Measurements from ENCODE around the gene CD177. TPM values are rescaled to one million over a fixed set of nuclear protein-coding genes. Genes with fewer than 3 reads are reported as not detected.

CD177 gene
- total and polyA plus RNA-seq, 9 of the 15 experiments (the other 6 are each of a cell fraction or from before 2014, with no cell fraction given) = not detected

- POLR2A ChIA-PET = no interaction called here
- no peaks in the 10 kb centered on the region for H3K9me1 ChIP-seq (ENCODE audit: control insufficient read depth, insufficient read depth, low read length)
- peaks cover 0 to 19% of the 10 kb centered on the region in 2 experiments; a peak in 3 of 5 replicates for H3K27me3 ChIP-seq (ENCODE audit: control insufficient read depth in 2 of 2, insufficient read depth in 2 of 2, low read length in 2 of 2)
- no peak overlapping the region for H3K4me2 ChIP-seq (ENCODE audit: insufficient read depth, low read length)
- no peaks in the 10 kb centered on the region for H3K36me3 ChIP-seq (ENCODE audit: control insufficient read depth, insufficient read depth, low read length)
- in situ Hi-C loops (cut with MboI) = no loop called here
- no TSS peak for BruUV-seq (replicated peaks)
- ATAC-seq = no peak
- no peak overlapping the region for H3K27ac ChIP-seq (ENCODE audit: extremely low read depth, low read depth, low read length)
- FAIRE-seq = no peak
- no peaks in the 10 kb centered on the region for H3K79me2 ChIP-seq (ENCODE audit: control insufficient read depth, insufficient read depth, low read length)
- no peak overlapping the region for H2AFZ ChIP-seq (ENCODE audit: low read depth, low read length)
- CTCF ChIA-PET (ENCODE audit: low intra/inter-chr PET ratio) = no interaction called here
- no peak overlapping the region for H3K4me3 ChIP-seq
- H3K4me1 ChIP-seq (replicated peaks in 1 of 2; ENCODE audit: control insufficient read depth in 2 of 2, insufficient read depth in 2 of 2, low read length in 2 of 2) = no peaks in the 10 kb centered on the region; a peak in 2 of 5 replicates
- intact Hi-C loops (cut with micrococcal nuclease) = no loop called here
- H3K9me3 ChIP-seq (replicated peaks; ENCODE audit: control insufficient read depth, insufficient read depth, low read depth, low read length) = no peaks in the 10 kb centered on the region
- H3K9ac ChIP-seq (ENCODE audit: insufficient read depth in 1 of 2, low read depth in 2 of 2, low read length in 2 of 2) = no peak overlapping the region
- 0% methylated on average over 7 of the region's 7 CpGs for WGBS (ENCODE audit: insufficient coverage, low coverage, missing lambda C conversion rate)
- no peak for DNase-seq (ENCODE audit: extremely low read depth in 1 of 4, low spot score in 3 of 4)
- no peaks in the 10 kb centered on the region; the same call in 1 of the 2 replicates for H4K20me1 ChIP-seq (replicated peaks; ENCODE audit: control insufficient read depth, insufficient read depth, low read length)
- no peak for TF ChIP-seq YY1 (IDR thresholded peaks at IDR 0.05; ENCODE audit: borderline replicate concordance in 1 of 3, control insufficient read depth in 1 of 3, extremely low read depth in 1 of 3, insufficient read depth in 3 of 3, insufficient read length in 1 of 3, insufficient replicate concordance in 2 of 3, low read depth in 1 of 3, low read length in 2 of 3)
- no peak for TF ChIP-seq PHF20 (IDR thresholded peaks at IDR 0.05; ENCODE audit: partially characterized antibody)
- TF ChIP-seq POLR2G (IDR thresholded peaks at IDR 0.05; ENCODE audit: low read depth, low read length) = no peak
- TF ChIP-seq ZNF592 (IDR thresholded peaks at IDR 0.05) = no peak
- no peak for TF ChIP-seq ZNF830 (CRISPR knock-in tag; IDR thresholded peaks at IDR 0.05)
- TF ChIP-seq PBX2 (CRISPR knock-in tag; IDR thresholded peaks at IDR 0.05; ENCODE audit: low read depth) = no peak
- TF ChIP-seq PBX2 (tag; conservative IDR thresholded peaks at IDR 0.05; ENCODE audit: low read depth) = no peak
- TF ChIP-seq ZNF165 (CRISPR knock-in tag; IDR thresholded peaks at IDR 0.05; ENCODE audit: borderline replicate concordance) = no peak
- TF ChIP-seq CREB1 (IDR thresholded peaks at IDR 0.05) = no peak
- TF ChIP-seq CREB1 (CRISPR knock-in tag; IDR thresholded peaks at IDR 0.05) = no peak
- no peak for TF ChIP-seq ZNF780A (CRISPR knock-in tag; IDR thresholded peaks at IDR 0.05)
- no peak for TF ChIP-seq ZBTB8A (IDR thresholded peaks at IDR 0.05; ENCODE audit: partially characterized antibody)
- TF ChIP-seq TEAD4 (IDR thresholded peaks at IDR 0.05; ENCODE audit: low read length) = no peak
- TF ChIP-seq TEAD4 (CRISPR knock-in tag; IDR thresholded peaks at IDR 0.05; ENCODE audit: borderline replicate concordance) = no peak
- TF ChIP-seq CHD2 (IDR thresholded peaks at IDR 0.05; ENCODE audit: low read depth, low read length) = no peak
- TF ChIP-seq XRCC4 (IDR thresholded peaks at IDR 0.05; ENCODE audit: extremely low read depth, insufficient read depth, insufficient read length) = no peak
- TF ChIP-seq SUPT5H (IDR thresholded peaks at IDR 0.05) = no peak
These were observed 1.3 kb upstream of the CD177 start for GRCh38 chr19:43351998-43352746.
